Breast epithelium (tissue), 4 donors: ENCODE data around the gene FERMT3. TPM values are rescaled to one million over a fixed set of nuclear protein-coding genes. Genes with fewer than 3 reads are reported as not detected.
A peak's percentile ranks its signal among the peaks of the same experiment; 100 is the strongest.

Source experiments
- DNase-seq, 2 donors: peaks; one replicate each; pipeline ENCODE4 v3.0.0-alpha.2; 2019; ENCODE audit warnings: low spot score in 2 of 2
- H3K27ac ChIP-seq, 2 donors: fragments of 200-600 bp; sonication (generic) in 1 of 2; one replicate each; pipeline ENCODE4 v1.5.1; 2016 to 2019; ENCODE audit warnings: mild to moderate bottlenecking in 1 of 2
- H3K27me3 ChIP-seq, 2 donors: fragments of 200-600 bp; sonication (generic) in 1 of 2; one replicate each; pipeline versions ENCODE4 v1.5.1 to v1.6.0; 2017 to 2019; ENCODE audit warnings: control low read depth in 1 of 2, mild to moderate bottlenecking in 1 of 2
- H3K36me3 ChIP-seq: fragments of 200-600 bp; one replicate; pipeline ENCODE4 v1.5.1; 2019
- H3K4me1 ChIP-seq, 2 donors: fragments of 200-600 bp; sonication (generic); one replicate each; pipeline ENCODE4 v1.5.1; 2016 to 2019; ENCODE audit warnings: control low read depth in 1 of 2
- H3K4me3 ChIP-seq, 3 donors: fragments of 200-600 bp; sonication (generic); 1 replicate in 2 of 3; 2 replicates in 1 of 3; pipeline ENCODE4 v1.5.1; 2016 to 2019; ENCODE audit warnings: mild to moderate bottlenecking in 3 of 3, moderate library complexity in 2 of 3
- H3K9me3 ChIP-seq, 2 donors: fragments of 200-600 bp; sonication (generic) in 1 of 2; one replicate each; pipeline ENCODE4 v1.5.1; 2016 to 2019; ENCODE audit warnings: control low read depth in 1 of 2
- POLR2A ChIP-seq: fragments of 450-650 bp; IDR thresholded peaks from one replicate; pipeline ENCODE4 v1.6.1; 2016; ENCODE audit warnings: antibody characterized with exemption, mild to moderate bottlenecking, moderate library complexity
- POLR2AphosphoS5 ChIP-seq, 3 donors: sonication (generic); formaldehyde crosslinking; IDR thresholded peaks; one replicate each; pipeline ENCODE4 v1.6.1; 2017; ENCODE audit warnings: antibody characterized with exemption in 3 of 3
- intact Hi-C: fragments of 100-400 bp; cut with DNase I; formaldehyde crosslinking; loops from one replicate; pipeline ENCODE4 v1.15.1; 2023; ENCODE audit warnings: low total_unique reads
- total RNA-seq, 3 donors: library from RNA; depleted of rRNA; stranded (reverse); fragments of >200 nt; gene quantifications; one replicate each; pipeline ENCODE4 v1.1.0, GENCODE V29; 2016
- TF ChIP-seq, protein P1 (sequence below), 3 donors: fragments of 450-650 bp; IDR thresholded peaks; one replicate each; pipeline ENCODE4 v1.5.1; 2016 to 2017; ENCODE audit warnings: antibody characterized with exemption in 3 of 3, mild to moderate bottlenecking in 3 of 3, moderate library complexity in 3 of 3

Gene FERMT3
- total RNA-seq, 3 donors from 2014 or later = 14.0 to 42.2 (median 17.4) TPM

GRCh38 chr11:64227405-64227956 lies 21.0 kb downstream of the FERMT3 start:
- peak overlapping the region; percentile 91 to 95 for H3K27ac ChIP-seq
- TF ChIP-seq, protein P1, sequence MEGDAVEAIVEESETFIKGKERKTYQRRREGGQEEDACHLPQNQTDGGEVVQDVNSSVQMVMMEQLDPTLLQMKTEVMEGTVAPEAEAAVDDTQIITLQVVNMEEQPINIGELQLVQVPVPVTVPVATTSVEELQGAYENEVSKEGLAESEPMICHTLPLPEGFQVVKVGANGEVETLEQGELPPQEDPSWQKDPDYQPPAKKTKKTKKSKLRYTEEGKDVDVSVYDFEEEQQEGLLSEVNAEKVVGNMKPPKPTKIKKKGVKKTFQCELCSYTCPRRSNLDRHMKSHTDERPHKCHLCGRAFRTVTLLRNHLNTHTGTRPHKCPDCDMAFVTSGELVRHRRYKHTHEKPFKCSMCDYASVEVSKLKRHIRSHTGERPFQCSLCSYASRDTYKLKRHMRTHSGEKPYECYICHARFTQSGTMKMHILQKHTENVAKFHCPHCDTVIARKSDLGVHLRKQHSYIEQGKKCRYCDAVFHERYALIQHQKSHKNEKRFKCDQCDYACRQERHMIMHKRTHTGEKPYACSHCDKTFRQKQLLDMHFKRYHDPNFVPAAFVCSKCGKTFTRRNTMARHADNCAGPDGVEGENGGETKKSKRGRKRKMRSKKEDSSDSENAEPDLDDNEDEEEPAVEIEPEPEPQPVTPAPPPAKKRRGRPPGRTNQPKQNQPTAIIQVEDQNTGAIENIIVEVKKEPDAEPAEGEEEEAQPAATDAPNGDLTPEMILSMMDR (IDR thresholded peaks at IDR 0.05) = no peak
- TF ChIP-seq POLR2AphosphoS5 (IDR thresholded peaks at IDR 0.05) (no peak), POLR2A (no peak)
- DNase-seq = no peak
- H3K4me3 ChIP-seq = peak overlapping the region; percentile 53 to 89 (median 87)
- no peaks in the 10 kb centered on the region for H3K36me3 ChIP-seq
- H3K9me3 ChIP-seq = no peaks in the 10 kb centered on the region
- peaks cover 0 to 4% of the 10 kb centered on the region in 2 donors for H3K4me1 ChIP-seq
- H3K27me3 ChIP-seq = no peaks in the 10 kb centered on the region
- intact Hi-C loops = no loop called here

GRCh38 chr11:64229090-64229743 lies 22.7 kb downstream of the FERMT3 start:
- DNase-seq = no peak
- peak overlapping the region in 2 of 3 donors; percentile 77 to 79 for H3K4me3 ChIP-seq
- peaks cover 4 to 12% of the 10 kb centered on the region in 2 donors for H3K4me1 ChIP-seq
- intact Hi-C loops = no loop called here
- peak overlapping the region; percentile 62 to 94 for H3K27ac ChIP-seq
- TF ChIP-seq POLR2A (no peak), POLR2AphosphoS5 (IDR thresholded peaks at IDR 0.05) (no peak)
- TF ChIP-seq, protein P1 (IDR thresholded peaks at IDR 0.05) = no peak
- no peaks in the 10 kb centered on the region for H3K9me3 ChIP-seq
- no peaks in the 10 kb centered on the region for H3K36me3 ChIP-seq
- no peaks in the 10 kb centered on the region for H3K27me3 ChIP-seq

DNA sequence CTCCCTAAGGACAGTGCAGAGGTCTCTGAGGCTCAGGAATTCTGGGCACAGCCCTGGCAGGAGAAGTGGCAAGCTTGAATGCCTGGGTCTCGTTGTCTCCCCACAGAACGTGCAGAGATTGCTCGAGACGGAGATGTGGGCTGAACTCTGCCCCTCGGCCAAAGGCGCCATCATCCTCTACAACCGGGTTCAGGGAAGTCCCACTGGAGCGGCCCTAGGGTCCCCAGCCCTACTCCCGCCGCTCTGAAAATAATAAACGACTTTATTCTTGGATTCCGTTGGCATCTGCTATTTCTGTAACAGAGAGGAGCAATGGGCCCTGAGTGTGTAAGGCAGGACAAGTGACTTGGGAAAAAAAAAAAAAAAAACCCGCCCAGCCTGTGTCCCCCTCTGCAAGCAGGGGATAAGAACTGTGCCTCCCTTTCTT lies 23.2 kb downstream of the FERMT3 start:
- Histone ChIP-seq H3K36me3 (no peaks in the 10 kb centered on the region), H3K27ac (peak overlapping the region; percentile 94), H3K4me1 (peaks cover 4 to 12% of the 10 kb centered on the region in 2 donors), H3K4me3 (peak overlapping the region; percentile 65 to 79 (median 77)), H3K9me3 (no peaks in the 10 kb centered on the region), H3K27me3 (no peaks in the 10 kb centered on the region)
- intact Hi-C loops = no loop called here
- no peak for TF ChIP-seq POLR2A
- TF ChIP-seq, protein P1 (IDR thresholded peaks at IDR 0.05) = no peak
- TF ChIP-seq POLR2AphosphoS5 (IDR thresholded peaks at IDR 0.05) = no peak
- no peak for DNase-seq

GRCh38 chr11:64230171-64230984 lies 23.9 kb downstream of the FERMT3 start, which contains the start of gene DNAJC4:
Gene DNAJC4 (plus strand): TSS chr11:64230548. CDS start chr11:64230855, 307 bp downstream.
- Histone ChIP-seq H3K27me3 (no peaks in the 10 kb centered on the region), H3K27ac (peak within 1 kb of the TSS; percentile 94), H3K9me3 (no peaks in the 10 kb centered on the region), H3K36me3 (no peaks in the 10 kb centered on the region), H3K4me3 (peak within 1 kb of the TSS; percentile 65 to 79 (median 77)), H3K4me1 (peaks cover 9 to 12% of the 10 kb centered on the region in 2 donors)
- TF ChIP-seq, protein P1 (IDR thresholded peaks at IDR 0.05) = no peak
- TF ChIP-seq POLR2A (no peak), POLR2AphosphoS5 (IDR thresholded peaks at IDR 0.05) (peak in 2 of 3 donors; percentile 10 to 18)
- intact Hi-C loops = no loop called here
- DNase-seq = peak; percentile 90 to 91
